ENCODE data around the gene PARK7. TPM values are rescaled to one million over a fixed set of nuclear protein-coding genes. Genes with fewer than 3 reads are reported as not detected.
A peak's percentile ranks its signal among the peaks of the same experiment; 100 is the strongest.
"Not testable (repeated sequence)": the region's sequence is repeated elsewhere in the genome, so short reads cannot be mapped to it uniquely, and the experiment has no call there.

Gene PARK7
- total RNA-seq = 187 to 207 TPM (median 200 TPM) in 3 replicates

DNA sequence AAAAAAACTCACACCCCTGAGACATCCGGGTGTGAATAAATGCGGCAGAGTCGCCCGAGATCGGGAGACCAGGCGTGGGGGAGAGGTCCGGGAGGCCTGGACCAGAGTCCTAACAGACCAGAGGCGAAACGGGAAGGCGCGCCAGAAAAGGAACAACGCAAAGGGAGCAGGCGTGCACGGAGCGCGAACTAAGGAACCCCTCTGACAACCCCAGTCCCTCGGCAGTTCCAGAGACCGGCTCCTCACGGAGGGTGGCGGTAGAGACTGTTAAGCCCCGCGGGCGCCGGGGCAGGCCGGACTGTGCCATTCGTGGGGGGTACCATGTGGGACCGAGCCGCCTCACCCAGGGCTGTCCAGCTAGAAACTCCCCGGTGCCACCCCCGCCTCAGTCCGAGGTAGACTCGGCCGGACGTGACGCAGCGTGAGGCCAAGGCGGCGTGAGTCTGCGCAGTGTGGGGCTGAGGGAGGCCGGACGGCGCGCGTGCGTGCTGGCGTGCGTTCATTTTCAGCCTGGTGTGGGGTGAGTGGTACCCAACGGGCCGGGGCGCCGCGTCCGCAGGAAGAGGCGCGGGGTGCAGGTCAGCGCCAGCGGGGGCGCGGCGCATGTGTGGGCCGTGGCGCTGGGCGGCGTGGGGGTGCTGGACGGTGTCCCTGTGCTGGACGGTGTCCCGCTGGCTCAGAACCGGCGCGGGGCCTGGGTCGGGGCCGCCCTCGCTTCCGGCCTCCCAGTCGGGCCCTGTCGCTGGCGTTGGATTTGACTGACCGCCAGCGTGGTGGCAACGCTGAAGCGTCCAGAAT is at the start of gene PARK7:
Gene PARK7, plus strand, starts transcription at position 496 of the 798 bp plus-strand sequence. CDS start 1,075 bp downstream, outside the sequence.
- TF ChIP-seq, protein P1, sequence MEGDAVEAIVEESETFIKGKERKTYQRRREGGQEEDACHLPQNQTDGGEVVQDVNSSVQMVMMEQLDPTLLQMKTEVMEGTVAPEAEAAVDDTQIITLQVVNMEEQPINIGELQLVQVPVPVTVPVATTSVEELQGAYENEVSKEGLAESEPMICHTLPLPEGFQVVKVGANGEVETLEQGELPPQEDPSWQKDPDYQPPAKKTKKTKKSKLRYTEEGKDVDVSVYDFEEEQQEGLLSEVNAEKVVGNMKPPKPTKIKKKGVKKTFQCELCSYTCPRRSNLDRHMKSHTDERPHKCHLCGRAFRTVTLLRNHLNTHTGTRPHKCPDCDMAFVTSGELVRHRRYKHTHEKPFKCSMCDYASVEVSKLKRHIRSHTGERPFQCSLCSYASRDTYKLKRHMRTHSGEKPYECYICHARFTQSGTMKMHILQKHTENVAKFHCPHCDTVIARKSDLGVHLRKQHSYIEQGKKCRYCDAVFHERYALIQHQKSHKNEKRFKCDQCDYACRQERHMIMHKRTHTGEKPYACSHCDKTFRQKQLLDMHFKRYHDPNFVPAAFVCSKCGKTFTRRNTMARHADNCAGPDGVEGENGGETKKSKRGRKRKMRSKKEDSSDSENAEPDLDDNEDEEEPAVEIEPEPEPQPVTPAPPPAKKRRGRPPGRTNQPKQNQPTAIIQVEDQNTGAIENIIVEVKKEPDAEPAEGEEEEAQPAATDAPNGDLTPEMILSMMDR (IDR thresholded peaks at IDR 0.05; ENCODE audit: unreplicated experiment) = no peak
- peaks cover 14% of the 10 kb centered on the region for H3K36me3 Mint-ChIP-seq
- no peaks in the 10 kb centered on the region for H3K9me3 Mint-ChIP-seq
- peak; percentile 99 to 100 for DNase-seq (ENCODE audit: low spot score in 2 of 2, unreplicated experiment in 2 of 2)
- peak within 1 kb of the TSS; percentile 99 for H3K27ac Mint-ChIP-seq
- peak within 1 kb of the TSS; percentile 98 for H3K4me3 Mint-ChIP-seq
- peaks cover 20% of the 10 kb centered on the region for H3K4me1 Mint-ChIP-seq
- no peaks in the 10 kb centered on the region for H3K27me3 Mint-ChIP-seq (ENCODE audit: low read depth)

DNA sequence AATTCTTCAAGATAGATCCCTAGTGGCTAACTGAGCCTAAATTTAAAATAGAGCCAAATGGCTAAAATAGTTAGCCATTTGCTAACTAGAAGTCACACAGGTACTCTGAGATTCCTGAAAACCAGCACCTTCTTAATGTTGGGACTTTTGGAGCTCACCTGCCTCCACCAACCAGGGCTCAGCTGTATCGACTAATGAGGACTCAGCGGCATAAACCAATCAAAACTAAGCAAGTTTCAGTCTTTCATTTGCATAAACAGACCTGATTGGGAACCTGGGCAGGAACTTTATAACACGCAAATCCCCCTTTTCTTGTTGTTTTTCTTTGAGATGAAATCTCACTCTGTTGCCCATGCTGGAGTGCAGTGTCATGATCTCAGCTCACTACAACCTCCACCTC is 49.4 kb upstream of the PARK7 start:
- DNase-seq (ENCODE audit: low spot score in 2 of 2, unreplicated experiment in 2 of 2) = no peak
- no peaks in the 10 kb centered on the region for H3K36me3 Mint-ChIP-seq
- TF ChIP-seq, protein P1 (IDR thresholded peaks at IDR 0.05; ENCODE audit: unreplicated experiment) = no peak
- no peak overlapping the region for H3K4me3 Mint-ChIP-seq
- H3K27ac Mint-ChIP-seq = no peak overlapping the region
- H3K4me1 Mint-ChIP-seq = peaks cover 4% of the 10 kb centered on the region
- H3K9me3 Mint-ChIP-seq = no peaks in the 10 kb centered on the region
- H3K27me3 Mint-ChIP-seq (ENCODE audit: low read depth) = peaks cover 17% of the 10 kb centered on the region

DNA sequence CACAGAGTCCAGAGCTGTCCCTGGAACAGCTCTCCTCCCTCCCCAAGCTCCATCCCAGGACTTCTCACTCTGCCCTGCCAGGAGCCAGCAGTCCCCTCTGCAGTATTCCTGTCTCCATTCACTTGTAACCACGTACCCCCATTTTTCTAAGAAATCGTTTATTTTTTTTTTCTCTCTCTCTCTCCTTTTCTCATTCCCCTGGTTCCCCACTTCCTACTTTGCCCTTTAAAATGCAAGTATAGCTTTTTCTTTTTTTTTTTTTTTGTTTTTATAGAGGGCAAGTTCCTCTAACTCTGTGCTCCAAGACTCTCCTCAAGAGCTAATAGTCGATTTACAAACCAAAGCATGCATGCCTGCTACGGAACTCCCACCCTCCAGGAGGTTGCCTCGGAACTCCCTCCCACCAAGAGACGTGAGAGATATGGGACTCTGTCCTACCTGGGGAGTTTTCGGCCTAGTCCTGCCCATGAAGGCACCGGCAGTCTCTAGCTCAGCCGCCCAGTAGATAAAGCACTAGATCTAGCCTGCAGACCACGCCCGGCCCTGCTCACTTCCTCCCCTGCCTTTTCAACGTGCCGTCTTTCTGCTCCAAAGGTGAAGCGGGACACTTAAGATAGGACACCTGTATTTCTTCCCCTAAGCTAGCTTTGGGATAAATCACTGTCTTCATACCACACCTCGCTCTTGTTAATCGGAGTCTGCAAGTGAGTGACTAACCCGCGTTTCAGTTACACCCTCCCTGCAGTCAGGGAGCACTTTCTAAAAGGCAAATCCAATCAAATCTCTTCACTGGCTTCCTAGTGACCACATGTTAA is 48.6 kb upstream of the PARK7 start:
- Mint-ChIP-seq H3K36me3 (no peaks in the 10 kb centered on the region), H3K4me3 (peak overlapping the region; percentile 15), H3K4me1 (peaks cover 4% of the 10 kb centered on the region), H3K9me3 (no peaks in the 10 kb centered on the region), H3K27ac (no peak overlapping the region), H3K27me3 (ENCODE audit: low read depth) (peaks cover 17% of the 10 kb centered on the region)
- no peak for DNase-seq (ENCODE audit: low spot score in 2 of 2, unreplicated experiment in 2 of 2)
- TF ChIP-seq, protein P1 (IDR thresholded peaks at IDR 0.05; ENCODE audit: unreplicated experiment) = no peak

DNA sequence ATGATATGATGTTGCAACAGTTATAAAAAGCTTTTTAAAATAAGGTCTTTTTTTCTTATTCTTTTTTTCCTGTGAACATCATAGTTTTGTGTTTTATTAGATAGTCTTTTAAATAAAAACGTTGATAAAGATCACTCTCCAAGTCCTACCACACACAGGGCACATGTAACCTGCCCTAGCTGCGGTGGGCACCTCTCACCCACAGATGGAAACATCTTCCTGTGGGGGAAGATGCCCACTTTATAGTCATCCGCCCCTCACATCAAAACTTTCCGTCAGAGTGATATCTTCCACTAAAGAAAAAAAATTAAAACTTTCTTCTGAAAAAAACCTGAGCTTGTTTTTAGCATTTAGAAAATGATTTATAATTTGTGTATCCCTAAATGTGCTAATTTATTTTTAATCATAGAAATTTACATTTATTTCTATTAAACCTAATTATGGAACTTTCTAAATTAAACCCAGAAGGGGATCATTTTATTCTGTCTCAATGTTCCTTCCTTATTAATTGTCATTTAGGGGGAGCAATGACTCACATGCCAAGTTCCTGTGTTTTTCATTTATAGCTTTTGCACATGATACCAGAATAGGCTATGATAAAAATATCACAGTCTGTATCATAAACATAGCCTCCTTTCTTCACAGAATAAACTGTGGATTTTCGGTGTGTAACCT is 45.5 kb upstream of the PARK7 start:
- Mint-ChIP-seq H3K9me3 (no peaks in the 10 kb centered on the region), H3K36me3 (no peaks in the 10 kb centered on the region), H3K27ac (no peak overlapping the region), H3K4me3 (no peak overlapping the region), H3K27me3 (ENCODE audit: low read depth) (peaks cover 17% of the 10 kb centered on the region), H3K4me1 (peaks cover 4% of the 10 kb centered on the region)
- no peak for DNase-seq (ENCODE audit: low spot score in 2 of 2, unreplicated experiment in 2 of 2)
- TF ChIP-seq, protein P1 (IDR thresholded peaks at IDR 0.05; ENCODE audit: unreplicated experiment) = no peak

DNA sequence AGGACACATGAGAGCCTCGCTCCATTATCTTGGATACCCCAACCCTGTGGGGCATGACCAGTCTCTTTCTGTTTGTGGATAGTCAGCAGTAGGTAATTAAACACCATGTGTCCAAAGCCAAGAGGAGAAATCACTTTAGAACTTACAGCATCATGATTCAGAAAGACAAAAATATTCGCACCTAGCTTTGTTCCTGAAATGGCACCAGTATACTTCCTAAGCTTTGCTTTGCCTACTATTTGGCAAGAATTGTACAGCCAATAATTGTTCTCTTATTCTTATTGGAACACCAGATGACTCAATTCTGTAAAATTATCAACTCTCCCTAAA is 45.0 kb upstream of the PARK7 start:
- H3K27me3 Mint-ChIP-seq (ENCODE audit: low read depth) = peaks cover 17% of the 10 kb centered on the region
- H3K27ac Mint-ChIP-seq = no peak overlapping the region
- peaks cover 4% of the 10 kb centered on the region for H3K4me1 Mint-ChIP-seq
- H3K36me3 Mint-ChIP-seq = no peaks in the 10 kb centered on the region
- TF ChIP-seq, protein P1 (IDR thresholded peaks at IDR 0.05; ENCODE audit: unreplicated experiment) = no peak
- H3K4me3 Mint-ChIP-seq = no peak overlapping the region
- DNase-seq (ENCODE audit: low spot score in 2 of 2, unreplicated experiment in 2 of 2) = no peak
- no peaks in the 10 kb centered on the region for H3K9me3 Mint-ChIP-seq

DNA sequence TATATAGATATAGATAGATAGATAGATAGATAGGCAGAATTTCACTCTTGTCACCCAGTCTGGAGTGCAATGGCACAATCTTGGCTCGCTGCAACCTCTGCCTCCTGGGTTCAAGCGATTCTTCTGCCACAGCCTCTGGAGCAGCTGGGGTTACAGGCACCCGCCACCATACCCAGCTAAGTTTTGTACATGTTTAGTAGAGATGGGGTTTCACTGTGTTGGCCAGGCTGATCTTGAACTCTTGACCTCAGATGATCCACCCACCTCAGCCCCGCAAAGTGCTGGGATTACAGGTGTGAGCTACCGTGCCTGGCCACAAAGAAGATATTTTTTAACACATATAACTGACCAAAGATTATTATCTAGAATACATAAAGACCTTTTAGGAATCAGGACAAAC is 43.5 kb upstream of the PARK7 start:
- not testable (repeated sequence) for DNase-seq (ENCODE audit: low spot score in 2 of 2, unreplicated experiment in 2 of 2); H3K27ac Mint-ChIP-seq; H3K4me3 Mint-ChIP-seq; H3K36me3 Mint-ChIP-seq; H3K9me3 Mint-ChIP-seq; H3K4me1 Mint-ChIP-seq
- H3K27me3 Mint-ChIP-seq (ENCODE audit: low read depth) = peaks cover 13% of the 10 kb centered on the region

Data from mesothelial cell of epicardium (in vitro differentiated cells).